Umbilical cord (tissue), 2 donors: Measurements from ENCODE around the gene RDH16. TPM values are rescaled to one million over a fixed set of nuclear protein-coding genes. Genes with fewer than 3 reads are reported as not detected.
"Not testable (repeated sequence)": the region's sequence is repeated elsewhere in the genome, so short reads cannot be mapped to it uniquely, and the experiment has no call there.

Experiments
- DNase-seq: peaks from one replicate; pipeline ENCODE4 v3.0.0-alpha.2; 2015; ENCODE audit warnings: low spot score
- total RNA-seq: library from RNA; depleted of rRNA; stranded (reverse); fragments of >200 nt; gene quantifications from one replicate; pipeline ENCODE4 v1.2.3, GENCODE V29; 2014; ENCODE audit warnings: low replicate concordance; ENCODE audit not compliant: insufficient read depth

The RDH16 gene
- total RNA-seq, 1 donor from 2014 or later, result 0.96 TPM

DNA sequence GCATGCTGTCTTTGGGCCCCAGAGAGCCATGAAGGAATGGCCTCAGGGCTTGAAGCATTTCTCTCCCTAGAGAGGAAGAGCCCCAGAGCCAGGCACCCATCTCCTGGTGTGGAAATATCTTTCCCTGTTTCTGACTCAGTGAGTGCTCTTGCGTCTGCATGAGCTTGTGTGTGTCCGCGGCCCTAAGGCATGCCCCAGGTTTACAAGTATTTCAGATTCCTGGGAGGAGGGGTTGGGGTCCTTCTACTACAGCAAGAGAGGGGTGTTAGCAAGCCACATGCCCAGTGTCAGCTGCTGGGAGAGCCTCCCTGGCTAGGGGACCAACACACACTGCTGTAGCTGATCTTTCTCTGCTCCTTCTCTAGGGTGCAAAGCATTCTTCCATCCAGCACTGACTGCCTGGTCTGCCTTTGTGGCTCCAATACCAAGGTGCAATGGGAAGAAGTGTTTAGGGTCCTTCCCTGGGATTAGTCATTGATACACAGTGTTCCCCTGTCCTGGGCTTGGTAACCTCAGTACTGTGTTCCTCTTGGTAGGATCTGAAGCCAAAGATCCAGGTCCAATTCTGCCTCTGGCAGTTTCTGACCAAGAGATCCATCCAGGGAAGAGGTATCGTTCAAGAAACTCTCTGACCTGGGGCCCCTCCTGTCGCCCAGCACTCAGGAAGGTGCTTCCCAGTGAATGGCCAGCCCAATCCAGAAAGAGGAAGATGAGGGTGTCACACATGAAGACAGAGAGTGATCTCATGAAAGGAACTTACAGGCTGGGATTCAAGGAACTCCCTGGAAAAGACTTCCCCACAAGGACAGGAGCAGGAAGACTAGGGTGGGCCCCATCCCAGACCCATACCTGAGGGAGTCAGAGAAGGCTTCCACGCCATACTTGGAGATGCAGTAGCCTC lies 3.1 kb downstream of the RDH16 start:
- DNase-seq, result no peak

- no peak for DNase-seq
These were observed 4.1 kb downstream of the RDH16 start for GRCh38 chr12:56953314-56953713.

- DNase-seq, result no peak
These were observed 5.6 kb downstream of the RDH16 start for GRCh38 chr12:56951582-56952339.

DNA sequence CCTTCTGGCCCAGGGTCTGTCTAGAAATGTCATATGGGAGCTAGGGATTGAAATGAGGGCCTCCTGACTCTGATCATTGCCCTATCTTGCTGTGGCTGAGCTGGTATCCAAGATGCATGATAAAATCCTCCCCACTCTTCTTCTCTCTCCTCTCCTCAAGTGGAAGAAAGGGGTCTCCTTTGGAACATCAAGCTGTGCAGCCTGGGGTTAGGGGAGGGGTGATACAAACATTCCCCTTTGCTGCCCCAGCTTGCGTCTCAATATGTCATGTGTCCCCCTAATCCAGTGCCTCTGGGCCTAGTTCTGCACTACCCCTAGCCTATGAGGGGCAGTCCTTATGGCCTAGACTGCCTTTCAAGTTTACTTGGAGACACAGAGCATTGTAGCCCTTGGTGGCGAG lies 8.5 kb downstream of the RDH16 start:
- no peak for DNase-seq

DNA sequence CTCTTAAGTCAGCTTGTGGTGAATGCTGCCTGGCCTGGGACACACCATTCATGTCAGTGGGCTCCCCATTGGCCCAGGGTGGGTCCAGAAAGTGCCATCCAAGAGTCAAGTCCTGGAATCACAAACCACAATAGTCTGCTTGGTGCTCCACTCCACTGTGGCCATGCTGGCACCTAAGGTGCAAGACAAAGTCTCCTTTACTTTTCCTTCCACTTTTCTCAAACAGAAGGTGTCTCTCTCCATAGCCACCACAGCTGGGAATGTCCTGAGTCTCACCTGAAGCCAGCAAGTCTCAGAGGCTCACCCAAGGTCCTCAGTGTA lies 9.0 kb downstream of the RDH16 start:
- no peak for DNase-seq

DNA sequence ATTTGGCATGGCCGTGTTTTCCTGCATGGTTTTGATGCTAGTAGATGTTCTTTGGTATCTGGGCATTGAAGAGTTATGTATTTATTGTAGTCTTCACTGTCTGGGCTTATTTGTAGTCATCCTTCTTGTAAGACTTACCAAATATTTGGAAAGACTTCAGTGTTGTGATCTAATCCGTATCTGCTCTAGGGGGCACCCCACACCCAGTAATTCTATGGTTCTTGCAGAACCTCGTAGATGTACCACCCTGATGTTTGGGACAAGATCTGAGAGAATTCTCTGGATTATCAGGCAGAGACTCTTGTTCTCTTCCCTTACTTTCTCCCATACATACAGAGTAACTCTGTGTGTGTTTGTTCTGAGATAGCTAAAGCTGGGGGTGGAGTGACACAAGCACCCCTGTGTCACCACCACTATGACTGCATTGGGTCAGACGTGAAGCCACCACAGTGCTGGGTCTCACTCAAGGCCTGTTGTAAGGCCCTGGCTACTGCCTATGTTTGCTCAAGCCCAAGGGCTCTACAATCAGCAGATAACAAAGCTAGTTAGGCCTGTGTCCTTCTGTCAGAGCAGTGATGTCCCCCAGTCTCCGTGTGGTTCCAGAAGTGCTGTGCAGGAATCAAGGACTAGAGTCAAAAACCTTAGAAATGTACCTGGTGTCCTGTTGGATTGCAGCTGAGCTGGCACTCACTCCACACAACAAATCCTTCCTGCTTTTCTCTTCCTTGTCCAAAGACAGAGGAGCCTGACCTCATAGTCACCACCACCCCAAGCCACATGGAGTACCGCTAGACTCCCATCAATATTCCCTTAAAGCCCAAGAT lies 9.6 kb downstream of the RDH16 start:
- DNase-seq, result no peak

DNA sequence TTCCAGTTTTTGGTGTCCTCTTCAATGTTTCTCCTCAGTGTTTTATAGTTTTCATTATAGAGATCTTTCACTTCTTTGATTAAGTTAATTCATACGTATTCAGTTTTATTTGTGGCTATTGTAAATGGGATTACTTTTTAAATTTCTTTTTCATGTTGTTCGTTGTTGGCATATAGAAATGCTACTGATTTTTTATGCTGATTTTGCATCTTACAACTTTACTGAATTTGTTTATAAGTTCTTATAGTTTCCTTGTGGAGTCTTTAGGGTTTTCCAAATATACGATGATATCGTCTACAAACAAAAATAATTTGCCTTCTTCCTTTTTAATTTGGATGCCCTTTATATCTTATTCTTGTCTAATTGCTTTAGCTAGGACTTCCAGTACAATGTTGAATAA lies 13.5 kb downstream of the RDH16 start:
- no peak for DNase-seq

- DNase-seq, result not testable (repeated sequence)
These were observed 14.0 kb downstream of the RDH16 start for GRCh38 chr12:56943374-56943773.

- DNase-seq, result peak; percentile 63
These were observed 15.9 kb downstream of the RDH16 start for GRCh38 chr12:56941299-56942017.

GRCh38 chr12:56940942-56941298 lies 16.5 kb downstream of the RDH16 start:
- DNase-seq, result not testable (repeated sequence)

DNA sequence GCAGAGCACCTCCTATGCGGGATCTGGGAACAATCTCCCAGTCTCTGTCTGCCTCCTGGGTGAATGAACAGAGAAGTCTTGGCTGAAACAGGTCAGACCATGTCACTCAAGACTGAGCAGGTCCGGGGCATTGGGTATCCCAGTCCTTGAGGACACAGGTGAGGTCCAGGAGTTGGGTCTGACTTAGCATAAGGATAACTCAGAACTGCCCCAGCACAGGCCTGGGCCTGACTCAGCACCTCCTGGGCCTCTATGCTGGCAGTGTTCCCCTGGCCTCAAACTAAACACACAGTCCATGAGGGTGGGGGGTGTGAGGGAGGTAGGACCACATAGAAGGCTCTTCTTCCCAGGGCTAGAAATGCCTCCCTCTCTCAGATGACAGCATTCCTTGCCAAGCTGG lies 21.7 kb downstream of the RDH16 start:
- no peak for DNase-seq

DNA sequence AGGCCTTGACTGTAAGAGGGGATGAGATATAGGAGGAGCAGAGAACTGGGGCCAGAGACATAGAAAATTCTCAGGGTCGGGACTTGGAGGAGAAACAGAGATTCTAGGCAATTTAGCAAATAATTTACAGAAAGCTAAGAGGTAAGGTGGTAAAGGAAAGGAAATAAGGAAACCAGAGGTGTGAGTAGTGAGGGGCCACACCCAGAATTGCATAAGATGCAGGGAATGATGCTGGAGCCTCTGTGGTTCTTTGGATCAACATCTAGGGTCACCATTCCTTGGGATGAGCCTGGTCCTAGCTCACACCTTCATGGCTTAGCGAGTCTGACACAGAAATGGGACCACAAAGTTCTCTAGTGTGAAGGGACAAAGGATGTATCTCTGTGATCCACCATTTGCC lies 22.3 kb downstream of the RDH16 start:
- DNase-seq, result no peak

GRCh38 chr12:56933826-56934625 lies 23.4 kb downstream of the RDH16 start, which contains the start of gene SDR9C7:
Gene SDR9C7, minus strand, starts transcription at chr12:56934408. Its CDS starts 147 bp downstream, at chr12:56934261.
- no peak for DNase-seq

DNA sequence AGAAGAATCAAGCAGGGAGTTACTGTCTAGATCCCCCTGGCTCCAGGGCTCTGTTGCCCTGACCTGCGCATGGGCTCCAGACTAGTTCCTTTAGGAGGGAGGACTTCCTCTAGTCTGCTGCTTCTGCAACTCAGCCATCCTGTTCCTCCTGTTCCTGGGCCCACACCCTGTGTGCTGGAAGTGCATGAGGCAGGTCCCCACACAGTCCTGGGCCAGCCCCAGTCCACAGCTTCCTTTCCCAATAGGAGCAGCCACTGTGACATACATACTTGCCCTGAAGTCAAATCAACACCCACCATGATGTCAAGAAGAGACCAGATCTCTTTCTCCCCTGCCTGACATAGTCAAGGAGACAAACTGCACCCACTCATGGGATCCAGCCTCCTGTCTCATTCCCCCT lies 24.5 kb downstream of the RDH16 start:
- peak; percentile 44 for DNase-seq

GRCh38 chr12:56932146-56932545 lies 25.3 kb downstream of the RDH16 start:
- no peak for DNase-seq

- DNase-seq, result peak; percentile 79
These were observed 25.9 kb downstream of the RDH16 start for GRCh38 chr12:56931474-56931978.

GRCh38 chr12:56930241-56930640 lies 27.2 kb downstream of the RDH16 start:
- no peak for DNase-seq

DNA sequence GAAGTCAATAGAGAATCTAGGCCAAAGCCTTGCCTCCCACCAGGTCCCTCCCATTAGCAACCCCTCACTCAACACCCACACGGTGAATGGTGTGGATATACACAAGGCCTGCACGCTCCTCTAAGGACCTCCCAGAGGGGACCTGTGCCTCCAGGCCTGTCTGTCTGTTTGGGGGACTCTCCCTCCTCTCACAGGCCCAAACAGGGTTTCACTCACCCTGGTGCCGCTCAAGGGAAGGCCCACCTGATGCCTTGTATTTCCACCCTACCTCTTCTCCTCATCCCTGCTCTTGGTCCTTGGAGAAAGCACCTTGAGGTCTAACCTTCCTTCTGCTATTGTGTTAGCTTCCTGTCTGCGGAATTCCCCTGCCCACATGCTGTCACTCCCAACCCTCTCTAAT lies 27.6 kb downstream of the RDH16 start:
- no peak for DNase-seq

- no peak for DNase-seq
These were observed 29.1 kb downstream of the RDH16 start for GRCh38 chr12:56928262-56928661.

DNA sequence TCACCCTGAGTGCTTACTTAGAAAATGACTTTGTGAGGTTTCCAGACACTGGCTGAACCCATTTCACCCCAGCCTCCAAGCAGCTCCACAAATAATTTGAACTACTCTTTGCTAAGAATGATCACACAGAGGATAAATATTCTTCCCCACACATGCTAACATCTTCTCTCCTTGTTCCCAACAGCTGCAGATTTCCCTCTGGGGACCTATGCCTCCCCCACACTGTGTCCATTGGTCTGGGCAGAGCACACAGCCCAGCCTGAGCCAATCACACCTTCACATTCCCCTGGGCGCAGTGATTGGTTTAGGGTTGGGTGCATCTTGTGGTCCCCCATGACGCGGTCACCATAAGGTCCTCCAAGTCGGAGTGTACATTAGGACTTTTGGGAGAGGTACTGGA lies 30.1 kb downstream of the RDH16 start:
- no peak for DNase-seq
